Transverse colon (tissue), 4 donors: ENCODE results near the gene SUCO.

ENCODE experiments used
- EP300 ChIP-seq: sonication (generic); formaldehyde crosslinking; IDR thresholded peaks from one replicate; pipeline ENCODE4 v1.6.1; 2017; ENCODE audit warnings: antibody characterized with exemption, low read depth
- POLR2A ChIP-seq: fragments of 450-650 bp; IDR thresholded peaks from one replicate; pipeline ENCODE4 v1.6.1; 2016; ENCODE audit warnings: antibody characterized with exemption, mild to moderate bottlenecking, moderate library complexity
- POLR2AphosphoS5 ChIP-seq, 3 donors: sonication (generic); formaldehyde crosslinking; IDR thresholded peaks; one replicate each; pipeline ENCODE4 v1.6.1; 2016; ENCODE audit warnings: antibody characterized with exemption in 3 of 3
- TF ChIP-seq, protein P1 (sequence below), 5 experiments: fragments of 200-600 bp in 3 of 5; fragments of 450-650 bp in 2 of 5; sonication (generic) in 3 of 5; IDR thresholded peaks; 1 replicate in 2 of 5; 2 replicates in 3 of 5; pipeline ENCODE4 v1.5.1; 2016 to 2017; ENCODE audit warnings: antibody characterized with exemption in 5 of 5, inconsistent platforms in 3 of 5, mild to moderate bottlenecking in 2 of 5, moderate library complexity in 1 of 5

DNA sequence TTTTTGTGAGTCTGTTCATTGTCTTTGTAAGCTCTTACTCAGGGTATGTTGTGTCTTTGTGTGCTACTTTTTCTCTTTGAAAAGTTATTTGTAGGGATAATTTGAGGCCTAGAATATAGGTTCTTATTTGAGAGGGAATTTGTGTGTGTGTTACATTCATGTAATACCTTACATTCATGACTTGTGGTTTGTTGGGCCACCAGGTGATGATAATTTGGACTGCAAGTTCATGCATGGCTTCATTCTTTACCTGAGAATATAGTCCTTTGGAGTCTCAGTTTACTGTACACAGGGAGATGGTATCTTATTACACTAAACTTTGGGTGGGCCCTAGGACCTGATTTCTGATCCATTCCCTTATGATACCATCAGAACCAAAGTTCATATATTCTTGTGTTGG is 74.2 kb downstream of the SUCO start:
- TF ChIP-seq, protein P1, sequence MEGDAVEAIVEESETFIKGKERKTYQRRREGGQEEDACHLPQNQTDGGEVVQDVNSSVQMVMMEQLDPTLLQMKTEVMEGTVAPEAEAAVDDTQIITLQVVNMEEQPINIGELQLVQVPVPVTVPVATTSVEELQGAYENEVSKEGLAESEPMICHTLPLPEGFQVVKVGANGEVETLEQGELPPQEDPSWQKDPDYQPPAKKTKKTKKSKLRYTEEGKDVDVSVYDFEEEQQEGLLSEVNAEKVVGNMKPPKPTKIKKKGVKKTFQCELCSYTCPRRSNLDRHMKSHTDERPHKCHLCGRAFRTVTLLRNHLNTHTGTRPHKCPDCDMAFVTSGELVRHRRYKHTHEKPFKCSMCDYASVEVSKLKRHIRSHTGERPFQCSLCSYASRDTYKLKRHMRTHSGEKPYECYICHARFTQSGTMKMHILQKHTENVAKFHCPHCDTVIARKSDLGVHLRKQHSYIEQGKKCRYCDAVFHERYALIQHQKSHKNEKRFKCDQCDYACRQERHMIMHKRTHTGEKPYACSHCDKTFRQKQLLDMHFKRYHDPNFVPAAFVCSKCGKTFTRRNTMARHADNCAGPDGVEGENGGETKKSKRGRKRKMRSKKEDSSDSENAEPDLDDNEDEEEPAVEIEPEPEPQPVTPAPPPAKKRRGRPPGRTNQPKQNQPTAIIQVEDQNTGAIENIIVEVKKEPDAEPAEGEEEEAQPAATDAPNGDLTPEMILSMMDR (IDR thresholded peaks at IDR 0.05), result no peak
- TF ChIP-seq POLR2A (no peak), POLR2AphosphoS5 (IDR thresholded peaks at IDR 0.05) (no peak), EP300 (no peak)
